GM23248 (cell line): Measurements from ENCODE around the gene PTGR3.

Experiments used
- EZH2 ChIP-seq: fragments of 200-600 bp; sonication (generic); IDR thresholded peaks from 2 replicates; pipeline ENCODE4 v1.6.1; 2018; ENCODE audit warnings: antibody characterized with exemption, mild to moderate bottlenecking; ENCODE audit not compliant: insufficient read depth, poor library complexity, severe bottlenecking
- EZH2phosphoT487 ChIP-seq: fragments of 200-600 bp; sonication (generic); IDR thresholded peaks from 2 replicates; pipeline ENCODE4 v1.6.1; 2018; ENCODE audit warnings: antibody characterized with exemption, moderate library complexity, mild to moderate bottlenecking, low read depth; ENCODE audit not compliant: insufficient read depth

GRCh38 chr18:75160364-75160763 lies 48.6 kb downstream of the PTGR3 start:
- TF ChIP-seq EZH2: no peak
- no peak for TF ChIP-seq EZH2phosphoT487
